ENCODE results near the gene CNNM3. TPM values are rescaled to one million over a fixed set of nuclear protein-coding genes. Genes with fewer than 3 reads are reported as not detected.

CNNM3 gene
- total RNA-seq, 1 donor from 2014 or later, result 16.5 TPM

- H3K4me3 ChIP-seq, result no peak overlapping the region
- intact Hi-C loops (cut with DNase I), result no loop called here
- DNase-seq (ENCODE audit: extremely low spot score in 2 of 2), result no peak
- H3K27me3 ChIP-seq, result no peaks in the 10 kb centered on the region
- H3K4me1 ChIP-seq, result peaks cover 47% of the 10 kb centered on the region
- H3K36me3 ChIP-seq, result no peaks in the 10 kb centered on the region
- no peaks in the 10 kb centered on the region for H3K9me3 ChIP-seq
- no peak overlapping the region for H3K27ac ChIP-seq
- no peak for TF ChIP-seq POLR2A (IDR thresholded peaks at IDR 0.05)
- no peak for TF ChIP-seq POLR2AphosphoS5 (IDR thresholded peaks at IDR 0.05; ENCODE audit: insufficient read depth in 1 of 2, low read depth in 1 of 2)
- TF ChIP-seq CTCF (IDR thresholded peaks at IDR 0.05), result no peak
Measured at GRCh38 chr2:96770442-96771202, 45.4 kb upstream of the CNNM3 start.

GRCh38 chr2:96771796-96772618, 44.1 kb upstream of the CNNM3 start:
- Histone ChIP-seq H3K4me1 (peaks cover 47% of the 10 kb centered on the region), H3K27ac (no peak overlapping the region), H3K4me3 (no peak overlapping the region), H3K27me3 (no peaks in the 10 kb centered on the region), H3K36me3 (no peaks in the 10 kb centered on the region), H3K9me3 (no peaks in the 10 kb centered on the region)
- intact Hi-C loops (cut with DNase I), result no loop called here
- TF ChIP-seq POLR2AphosphoS5 (IDR thresholded peaks at IDR 0.05; ENCODE audit: insufficient read depth in 1 of 2, low read depth in 1 of 2) (no peak), CTCF (IDR thresholded peaks at IDR 0.05) (no peak), POLR2A (IDR thresholded peaks at IDR 0.05) (no peak)
- no peak for DNase-seq (ENCODE audit: extremely low spot score in 2 of 2)

- Histone ChIP-seq H3K4me3 (no peak overlapping the region), H3K27ac (no peak overlapping the region), H3K27me3 (no peaks in the 10 kb centered on the region), H3K36me3 (no peaks in the 10 kb centered on the region), H3K9me3 (no peaks in the 10 kb centered on the region), H3K4me1 (peaks cover 47% of the 10 kb centered on the region)
- no peak for TF ChIP-seq POLR2AphosphoS5 (IDR thresholded peaks at IDR 0.05; ENCODE audit: insufficient read depth in 1 of 2, low read depth in 1 of 2)
- TF ChIP-seq POLR2A (IDR thresholded peaks at IDR 0.05), result no peak
- no peak for TF ChIP-seq CTCF (IDR thresholded peaks at IDR 0.05)
- no peak for DNase-seq (ENCODE audit: extremely low spot score in 2 of 2)
- intact Hi-C loops (cut with DNase I), result no loop called here
Measured at GRCh38 chr2:96772903-96773671, 43.0 kb upstream of the CNNM3 start.

GRCh38 chr2:96773922-96774321, 42.1 kb upstream of the CNNM3 start:
- Histone ChIP-seq H3K4me3 (peak overlapping the region in 1 of 2 donors; percentile 15), H3K36me3 (no peaks in the 10 kb centered on the region), H3K4me1 (peaks cover 47% of the 10 kb centered on the region), H3K9me3 (no peaks in the 10 kb centered on the region), H3K27ac (no peak overlapping the region), H3K27me3 (no peaks in the 10 kb centered on the region)
- TF ChIP-seq POLR2A (IDR thresholded peaks at IDR 0.05) (no peak), CTCF (IDR thresholded peaks at IDR 0.05) (no peak), POLR2AphosphoS5 (IDR thresholded peaks at IDR 0.05; ENCODE audit: insufficient read depth in 1 of 2, low read depth in 1 of 2) (no peak)
- intact Hi-C loops (cut with DNase I), result no loop called here
- DNase-seq (ENCODE audit: extremely low spot score in 2 of 2), result no peak
